Measurements from ENCODE around the gene ING3. TPM values are rescaled to one million over a fixed set of nuclear protein-coding genes. Genes with fewer than 3 reads are reported as not detected.

The ING3 gene
- total RNA-seq, 4 donors from 2014 or later, result 12.6 to 19.4 (median 14.9) TPM

- no peak overlapping the region for H3K4me3 ChIP-seq
- no peaks in the 10 kb centered on the region for H3K27me3 ChIP-seq
- H3K27ac ChIP-seq (replicated peaks in 1 of 4), result no peak overlapping the region
- peaks cover 35 to 52% (median 41%) of the 10 kb centered on the region in 4 donors for H3K4me1 ChIP-seq
- H3K9me3 ChIP-seq, result no peaks in the 10 kb centered on the region
- 96% methylated on average over 1 of the region's 1 CpG for WGBS
- no peak for TF ChIP-seq CTCF (IDR thresholded peaks at IDR 0.05)
- no peak for TF ChIP-seq POLR2AphosphoS5 (IDR thresholded peaks at IDR 0.05)
- no peak for TF ChIP-seq EP300 (IDR thresholded peaks at IDR 0.05)
- TF ChIP-seq POLR2A (IDR thresholded peaks at IDR 0.05; ENCODE audit: low read depth), result no peak
- no peaks in the 10 kb centered on the region for H3K36me3 ChIP-seq
- intact Hi-C loops (cut with DNase I), result no loop called here
- DNase-seq (ENCODE audit: extremely low spot score), result no peak
Measured at GRCh38 chr7:121026159-121026558, 75.6 kb downstream of the ING3 start.

GRCh38 chr7:121026577-121027111 lies 76.1 kb downstream of the ING3 start:
- no peaks in the 10 kb centered on the region for H3K36me3 ChIP-seq
- H3K27ac ChIP-seq (replicated peaks in 1 of 4), result no peak overlapping the region
- H3K9me3 ChIP-seq, result no peaks in the 10 kb centered on the region
- no peak overlapping the region for H3K4me3 ChIP-seq
- TF ChIP-seq POLR2A (IDR thresholded peaks at IDR 0.05; ENCODE audit: low read depth) (no peak), CTCF (IDR thresholded peaks at IDR 0.05) (no peak), POLR2AphosphoS5 (IDR thresholded peaks at IDR 0.05) (no peak), EP300 (IDR thresholded peaks at IDR 0.05) (no peak)
- H3K27me3 ChIP-seq, result no peaks in the 10 kb centered on the region
- DNase-seq (ENCODE audit: extremely low spot score), result no peak
- WGBS, result 95% methylated on average over 3 of the region's 3 CpGs
- peaks cover 34 to 47% (median 40%) of the 10 kb centered on the region in 4 donors for H3K4me1 ChIP-seq
- intact Hi-C loops (cut with DNase I), result no loop called here

Small RNA genes lying within 50 kb of the gene (small RNA-seq; reads per million reads assigned to genes)
- gene RNA5SP240, result 0 reads per million in 3 donors

Other genes with a start within 250 kb of the ING3 start
- 10 to 100 TPM in 2 of 4 donors, 1 to 10 TPM in 2; 6.5 to 17.7 (median 10.1) TPM for gene TSPAN12, start 92.6 kb upstream of the ING3 start, total RNA-seq
- gene CPED1, start 37.9 kb downstream of the ING3 start, total RNA-seq, result 10 to 100 TPM; 28.1 to 81.8 (median 32.0) TPM

All from esophagus muscularis mucosa (tissue), 4 donors.